Measurements from ENCODE around the gene NETO2.

Gene NETO2

DNA sequence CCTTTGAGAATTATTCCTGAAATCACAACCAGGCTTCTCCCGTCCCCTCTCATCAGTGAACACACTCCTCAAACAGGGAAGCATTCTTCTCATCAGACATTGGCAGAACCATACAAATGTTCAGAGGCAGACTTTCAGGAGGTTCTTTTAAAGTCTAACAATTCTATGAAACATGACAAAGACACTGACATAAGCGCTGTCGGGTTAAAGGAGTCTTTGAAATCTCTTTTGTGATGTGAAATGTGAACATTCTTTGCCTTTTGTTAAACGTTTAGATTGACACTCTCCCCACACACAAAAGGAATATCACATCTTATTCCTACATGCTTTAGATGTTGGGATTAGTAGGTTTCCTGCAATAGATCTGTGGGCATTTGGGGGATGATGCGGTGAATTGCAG, 63.9 kb downstream of the NETO2 start:
- no peak for TF ChIP-seq ZFP30 (CRISPR knock-in tag; IDR thresholded peaks at IDR 0.05)
- TF ChIP-seq RARB (CRISPR knock-in tag; IDR thresholded peaks at IDR 0.05) = no peak
- no peak for TF ChIP-seq TOX (CRISPR knock-in tag; IDR thresholded peaks at IDR 0.05; ENCODE audit: borderline replicate concordance)
- TF ChIP-seq, protein P1, sequence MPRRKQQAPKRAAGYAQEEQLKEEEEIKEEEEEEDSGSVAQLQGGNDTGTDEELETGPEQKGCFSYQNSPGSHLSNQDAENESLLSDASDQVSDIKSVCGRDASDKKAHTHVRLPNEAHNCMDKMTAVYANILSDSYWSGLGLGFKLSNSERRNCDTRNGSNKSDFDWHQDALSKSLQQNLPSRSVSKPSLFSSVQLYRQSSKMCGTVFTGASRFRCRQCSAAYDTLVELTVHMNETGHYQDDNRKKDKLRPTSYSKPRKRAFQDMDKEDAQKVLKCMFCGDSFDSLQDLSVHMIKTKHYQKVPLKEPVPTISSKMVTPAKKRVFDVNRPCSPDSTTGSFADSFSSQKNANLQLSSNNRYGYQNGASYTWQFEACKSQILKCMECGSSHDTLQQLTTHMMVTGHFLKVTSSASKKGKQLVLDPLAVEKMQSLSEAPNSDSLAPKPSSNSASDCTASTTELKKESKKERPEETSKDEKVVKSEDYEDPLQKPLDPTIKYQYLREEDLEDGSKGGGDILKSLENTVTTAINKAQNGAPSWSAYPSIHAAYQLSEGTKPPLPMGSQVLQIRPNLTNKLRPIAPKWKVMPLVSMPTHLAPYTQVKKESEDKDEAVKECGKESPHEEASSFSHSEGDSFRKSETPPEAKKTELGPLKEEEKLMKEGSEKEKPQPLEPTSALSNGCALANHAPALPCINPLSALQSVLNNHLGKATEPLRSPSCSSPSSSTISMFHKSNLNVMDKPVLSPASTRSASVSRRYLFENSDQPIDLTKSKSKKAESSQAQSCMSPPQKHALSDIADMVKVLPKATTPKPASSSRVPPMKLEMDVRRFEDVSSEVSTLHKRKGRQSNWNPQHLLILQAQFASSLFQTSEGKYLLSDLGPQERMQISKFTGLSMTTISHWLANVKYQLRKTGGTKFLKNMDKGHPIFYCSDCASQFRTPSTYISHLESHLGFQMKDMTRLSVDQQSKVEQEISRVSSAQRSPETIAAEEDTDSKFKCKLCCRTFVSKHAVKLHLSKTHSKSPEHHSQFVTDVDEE (CRISPR knock-in tag; IDR thresholded peaks at IDR 0.05) = no peak
- TF ChIP-seq ZFP3 (CRISPR knock-in tag; IDR thresholded peaks at IDR 0.05) = no peak
- TF ChIP-seq SNAI2 (CRISPR knock-in tag; IDR thresholded peaks at IDR 0.05) = no peak
- TF ChIP-seq ESRRG (CRISPR knock-in tag; IDR thresholded peaks at IDR 0.05) = no peak
- no peak for TF ChIP-seq PPARA (CRISPR knock-in tag; IDR thresholded peaks at IDR 0.05; ENCODE audit: borderline replicate concordance)
- TF ChIP-seq ZC3H10 (CRISPR knock-in tag; IDR thresholded peaks at IDR 0.05) = no peak
- no peak for TF ChIP-seq GLIS3 (CRISPR knock-in tag; IDR thresholded peaks at IDR 0.05)
- TF ChIP-seq TCF4 (CRISPR knock-in tag; IDR thresholded peaks at IDR 0.05; ENCODE audit: borderline replicate concordance) = no peak
- TF ChIP-seq, protein P2, sequence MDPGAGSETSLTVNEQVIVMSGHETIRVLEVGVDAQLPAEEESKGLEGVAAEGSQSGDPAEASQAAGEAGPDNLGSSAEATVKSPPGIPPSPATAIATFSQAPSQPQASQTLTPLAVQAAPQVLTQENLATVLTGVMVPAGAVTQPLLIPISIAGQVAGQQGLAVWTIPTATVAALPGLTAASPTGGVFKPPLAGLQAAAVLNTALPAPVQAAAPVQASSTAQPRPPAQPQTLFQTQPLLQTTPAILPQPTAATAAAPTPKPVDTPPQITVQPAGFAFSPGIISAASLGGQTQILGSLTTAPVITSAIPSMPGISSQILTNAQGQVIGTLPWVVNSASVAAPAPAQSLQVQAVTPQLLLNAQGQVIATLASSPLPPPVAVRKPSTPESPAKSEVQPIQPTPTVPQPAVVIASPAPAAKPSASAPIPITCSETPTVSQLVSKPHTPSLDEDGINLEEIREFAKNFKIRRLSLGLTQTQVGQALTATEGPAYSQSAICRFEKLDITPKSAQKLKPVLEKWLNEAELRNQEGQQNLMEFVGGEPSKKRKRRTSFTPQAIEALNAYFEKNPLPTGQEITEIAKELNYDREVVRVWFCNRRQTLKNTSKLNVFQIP (CRISPR knock-in tag; IDR thresholded peaks at IDR 0.05; ENCODE audit: borderline replicate concordance, low read depth) = no peak
- TF ChIP-seq, protein P3, sequence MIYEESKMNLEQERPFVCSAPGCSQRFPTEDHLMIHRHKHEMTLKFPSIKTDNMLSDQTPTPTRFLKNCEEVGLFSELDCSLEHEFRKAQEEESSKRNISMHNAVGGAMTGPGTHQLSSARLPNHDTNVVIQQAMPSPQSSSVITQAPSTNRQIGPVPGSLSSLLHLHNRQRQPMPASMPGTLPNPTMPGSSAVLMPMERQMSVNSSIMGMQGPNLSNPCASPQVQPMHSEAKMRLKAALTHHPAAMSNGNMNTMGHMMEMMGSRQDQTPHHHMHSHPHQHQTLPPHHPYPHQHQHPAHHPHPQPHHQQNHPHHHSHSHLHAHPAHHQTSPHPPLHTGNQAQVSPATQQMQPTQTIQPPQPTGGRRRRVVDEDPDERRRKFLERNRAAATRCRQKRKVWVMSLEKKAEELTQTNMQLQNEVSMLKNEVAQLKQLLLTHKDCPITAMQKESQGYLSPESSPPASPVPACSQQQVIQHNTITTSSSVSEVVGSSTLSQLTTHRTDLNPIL (CRISPR knock-in tag; IDR thresholded peaks at IDR 0.05; ENCODE audit: low read depth) = no peak
- no peak for ATAC-seq

DNA sequence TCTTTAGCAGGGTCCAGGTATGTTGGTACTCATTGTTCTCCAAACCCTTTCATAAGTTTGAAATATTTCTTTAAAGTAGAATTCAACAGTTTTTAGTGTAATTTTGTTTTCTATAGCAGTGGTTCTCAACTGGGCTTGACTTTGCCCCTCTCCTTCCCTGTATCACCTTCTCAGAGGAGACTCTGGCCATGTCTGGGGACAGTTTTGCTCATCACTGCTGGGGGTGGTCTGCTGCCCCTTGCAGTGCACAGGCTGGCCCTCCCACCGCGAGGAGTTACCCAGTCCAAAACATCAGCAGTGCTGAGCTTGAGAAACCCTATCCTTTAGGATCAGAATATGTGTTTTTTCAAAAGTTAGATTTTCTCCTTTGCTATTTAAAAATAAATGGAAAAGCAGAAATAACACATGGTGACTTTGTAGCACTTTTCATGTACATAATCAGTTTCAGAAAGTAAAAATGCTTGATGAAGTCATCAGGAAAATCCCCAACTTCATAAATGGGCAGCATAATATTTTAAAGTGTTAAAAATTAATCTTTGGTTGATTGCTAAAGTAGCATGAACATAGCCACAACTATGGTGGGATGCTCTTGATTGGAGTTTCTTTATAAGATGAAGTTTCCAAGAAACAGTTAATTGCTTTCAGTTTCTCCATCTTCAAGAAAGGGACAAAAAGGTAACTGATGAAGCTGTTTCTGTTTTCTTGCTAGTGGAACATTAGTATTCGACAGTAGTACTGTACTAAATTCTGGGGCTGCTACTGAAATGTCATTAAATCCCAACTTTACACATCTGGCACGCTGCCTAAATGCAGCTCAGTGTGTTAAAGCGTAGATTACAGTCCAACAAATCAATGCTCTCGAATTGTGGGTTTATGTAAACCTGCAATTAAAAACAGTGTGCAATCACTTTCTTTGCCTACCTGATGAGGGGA, 70.3 kb downstream of the NETO2 start:
- TF ChIP-seq, protein P2 (CRISPR knock-in tag; IDR thresholded peaks at IDR 0.05; ENCODE audit: borderline replicate concordance, low read depth) = no peak
- TF ChIP-seq CSDC2 (CRISPR knock-in tag; IDR thresholded peaks at IDR 0.05) (no peak), ZFP30 (CRISPR knock-in tag; IDR thresholded peaks at IDR 0.05) (no peak), OSR1 (CRISPR knock-in tag; IDR thresholded peaks at IDR 0.05) (no peak), SNAI2 (CRISPR knock-in tag; IDR thresholded peaks at IDR 0.05) (no peak), ESRRG (CRISPR knock-in tag; IDR thresholded peaks at IDR 0.05) (no peak)
- TF ChIP-seq, protein P1 (CRISPR knock-in tag; IDR thresholded peaks at IDR 0.05) = no peak
- TF ChIP-seq, protein P4, sequence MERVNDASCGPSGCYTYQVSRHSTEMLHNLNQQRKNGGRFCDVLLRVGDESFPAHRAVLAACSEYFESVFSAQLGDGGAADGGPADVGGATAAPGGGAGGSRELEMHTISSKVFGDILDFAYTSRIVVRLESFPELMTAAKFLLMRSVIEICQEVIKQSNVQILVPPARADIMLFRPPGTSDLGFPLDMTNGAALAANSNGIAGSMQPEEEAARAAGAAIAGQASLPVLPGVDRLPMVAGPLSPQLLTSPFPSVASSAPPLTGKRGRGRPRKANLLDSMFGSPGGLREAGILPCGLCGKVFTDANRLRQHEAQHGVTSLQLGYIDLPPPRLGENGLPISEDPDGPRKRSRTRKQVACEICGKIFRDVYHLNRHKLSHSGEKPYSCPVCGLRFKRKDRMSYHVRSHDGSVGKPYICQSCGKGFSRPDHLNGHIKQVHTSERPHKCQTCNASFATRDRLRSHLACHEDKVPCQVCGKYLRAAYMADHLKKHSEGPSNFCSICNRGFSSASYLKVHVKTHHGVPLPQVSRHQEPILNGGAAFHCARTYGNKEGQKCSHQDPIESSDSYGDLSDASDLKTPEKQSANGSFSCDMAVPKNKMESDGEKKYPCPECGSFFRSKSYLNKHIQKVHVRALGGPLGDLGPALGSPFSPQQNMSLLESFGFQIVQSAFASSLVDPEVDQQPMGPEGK (CRISPR knock-in tag; IDR thresholded peaks at IDR 0.05; ENCODE audit: borderline replicate concordance) = no peak
- ATAC-seq = no peak
